Left cardiac atrium (tissue), 4 donors: Measurements from ENCODE around the gene GNG11. TPM values are rescaled to one million over a fixed set of nuclear protein-coding genes. Genes with fewer than 3 reads are reported as not detected.
"Not testable (repeated sequence)": the region's sequence is repeated elsewhere in the genome, so short reads cannot be mapped to it uniquely, and the experiment has no call there.

ENCODE experiments used
- ATAC-seq, 2 donors: fragments of 200-7000 bp; cut with Tn5 transposase; one replicate each; pipeline ENCODE4 v1.9.1; 2020; ENCODE audit warnings: mild to moderate bottlenecking in 2 of 2, moderate library complexity in 2 of 2
- DNase-seq: peaks from one replicate; pipeline ENCODE4 v3.0.0-alpha.2; 2020
- intact Hi-C, 2 donors: fragments of 100-400 bp; cut with DNase I; formaldehyde crosslinking; loops; one replicate each; pipeline versions ENCODE4 v1.14.1 to v1.15.1; 2022 to 2023
- total RNA-seq, 2 donors: library from RNA; stranded (reverse); fragmentation: NEBNext Ultra II Directional; extraction: Animal tissue kit (Norgen Biotek cat#: 25700); gene quantifications; one replicate each; pipeline ENCODE4 v1.2.1, GENCODE V29; 2021
- donor health status: DM: no; HTN: yes; CAD: no.
- donor health status: DM: no; HTN: yes; CAD: no; lungs with severe emphysema.
- donor health status: DM: yes; HTN: yes; CAD: no.
- donor health status: Dilated cardiomyopathy.

Gene GNG11
- total RNA-seq, 2 donors from 2014 or later, result 19.8 to 25.2 TPM

DNA sequence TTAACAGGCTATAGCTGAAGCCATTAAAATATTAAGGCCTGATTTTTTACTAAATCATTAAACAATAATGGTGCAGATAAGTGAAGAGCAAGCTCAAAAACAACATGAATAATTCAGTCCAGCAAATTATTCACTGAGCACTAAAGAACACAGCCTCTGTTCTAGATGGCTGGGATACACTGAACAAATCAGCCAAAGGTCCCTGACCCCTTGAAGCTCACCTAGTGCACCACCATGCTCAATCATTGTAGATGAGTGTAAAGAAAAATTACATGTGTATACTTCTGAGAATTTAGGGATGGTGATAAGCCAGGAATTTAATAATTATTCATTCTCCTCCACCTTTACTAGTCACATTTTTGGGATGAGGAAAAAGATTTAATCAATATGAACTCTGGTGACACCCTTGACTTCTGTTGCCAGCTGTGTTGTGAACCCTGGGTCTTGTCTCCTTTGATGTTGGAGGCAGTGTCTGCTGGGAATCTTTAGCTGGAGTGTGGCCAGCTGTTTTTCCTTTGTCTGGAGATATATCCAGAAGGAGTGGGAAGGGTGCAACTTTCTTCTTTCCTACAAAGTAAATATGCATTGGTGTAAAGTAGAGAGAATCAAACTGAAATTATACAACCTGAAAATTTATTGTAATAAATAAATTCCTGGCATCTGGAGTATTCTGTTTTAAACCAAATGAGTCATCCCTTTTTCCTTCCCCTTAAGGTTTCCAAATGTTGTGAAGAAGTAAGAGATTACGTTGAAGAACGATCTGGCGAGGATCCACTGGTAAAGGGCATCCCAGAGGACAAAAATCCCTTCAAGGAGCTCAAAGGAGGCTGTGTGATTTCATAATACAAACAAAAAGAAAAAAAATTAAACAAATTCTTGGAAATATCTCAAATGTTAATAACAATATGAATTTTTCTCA is 11.2 kb upstream of the GNG11 start:
- intact Hi-C loops, result no loop called here
- ATAC-seq (peak; percentile 71 to 88), DNase-seq (peak; percentile 42)

DNA sequence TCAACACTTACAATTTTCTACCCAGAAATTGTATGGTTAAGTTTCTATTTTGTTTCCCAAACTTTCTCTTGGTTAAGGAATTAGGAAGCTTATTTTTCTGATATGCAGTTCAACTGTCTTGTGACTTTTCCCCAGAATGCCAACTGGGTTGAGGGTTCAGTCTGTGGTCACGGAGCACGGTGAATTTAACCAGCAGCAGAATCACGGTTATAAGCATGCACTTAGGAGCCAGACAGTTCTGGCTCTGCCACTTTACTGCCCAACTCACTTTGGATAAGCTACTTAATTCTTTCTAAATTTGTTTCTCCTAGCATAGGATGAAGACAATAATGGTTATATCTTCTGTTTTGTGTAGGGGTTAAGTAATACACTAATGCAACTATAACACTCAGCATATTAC is 10.3 kb upstream of the GNG11 start:
- not testable (repeated sequence) for DNase-seq
- ATAC-seq, result peak; percentile 55 to 60

DNA sequence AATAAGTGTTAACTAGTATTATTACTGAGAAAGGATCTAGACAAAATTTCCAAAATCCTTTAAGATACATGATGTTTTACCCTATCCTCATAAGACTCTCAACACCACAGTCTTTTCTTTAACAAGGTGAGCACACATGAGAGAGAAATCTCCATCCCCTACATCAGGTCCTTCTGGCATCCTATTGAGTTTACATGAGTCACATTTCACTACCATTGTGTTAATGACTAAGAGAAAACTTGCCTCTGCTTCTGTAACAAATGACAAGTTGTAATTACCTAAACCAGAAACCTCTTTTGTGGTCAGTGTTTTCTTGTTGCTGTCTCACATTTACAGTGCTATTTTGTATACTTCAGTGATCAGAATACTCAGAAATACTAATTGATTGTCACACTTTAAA is 9.9 kb upstream of the GNG11 start:
- intact Hi-C loops, DNase-seq: not testable (repeated sequence)
- ATAC-seq, result peak in 1 of 2 donors; percentile 30

More for the DNA sequence above, 10.3 kb upstream of the GNG11 start:
- intact Hi-C loops, result not testable (repeated sequence)

DNA sequence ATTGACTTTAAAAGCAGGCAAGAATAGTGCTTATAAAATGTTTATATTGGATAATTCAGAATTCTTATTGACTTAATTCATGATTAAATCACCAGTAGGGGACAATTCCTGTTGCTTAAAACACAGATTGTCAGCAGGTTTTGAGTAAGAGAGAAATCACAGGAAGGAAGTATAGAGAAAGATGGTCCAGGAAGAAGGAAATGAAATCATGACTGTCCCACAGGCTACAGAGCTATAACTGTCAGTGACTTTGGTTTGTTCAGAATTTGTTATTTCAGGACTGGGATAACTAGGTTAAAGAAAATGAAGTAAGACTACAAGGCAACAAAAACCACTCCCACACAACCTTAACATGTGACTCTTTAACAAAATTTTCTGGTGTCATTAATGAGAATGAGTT is 8.3 kb upstream of the GNG11 start:
- intact Hi-C loops, result no loop called here

DNA sequence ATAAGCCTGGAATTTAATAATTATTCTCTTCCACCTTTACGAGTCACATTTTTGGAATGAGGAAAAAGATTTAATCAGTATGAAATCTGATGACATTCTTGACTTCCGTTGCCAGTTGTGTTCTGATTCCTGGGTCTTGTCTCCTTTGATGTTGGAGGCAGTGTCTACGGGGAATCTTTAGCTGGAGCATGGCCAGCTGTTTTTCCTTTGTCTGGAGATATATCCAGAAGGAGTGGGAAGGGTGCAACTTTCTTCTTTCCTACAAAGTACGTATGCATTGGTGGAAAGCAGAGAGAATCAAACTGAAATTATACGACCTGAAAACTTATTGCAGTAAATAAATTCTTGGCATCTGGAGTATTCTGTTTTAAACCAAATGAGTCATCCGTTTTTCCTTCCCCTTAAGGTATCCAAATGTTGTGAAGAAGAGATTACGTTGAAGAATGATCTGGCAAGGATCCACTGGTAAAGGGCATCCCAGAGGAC is 6.9 kb upstream of the GNG11 start:
- ATAC-seq (peak; percentile 44 to 78), DNase-seq (no peak)
- intact Hi-C loops, result no loop called here

More for the DNA sequence above, 8.3 kb upstream of the GNG11 start:
- no peak for ATAC-seq
- no peak for DNase-seq

DNA sequence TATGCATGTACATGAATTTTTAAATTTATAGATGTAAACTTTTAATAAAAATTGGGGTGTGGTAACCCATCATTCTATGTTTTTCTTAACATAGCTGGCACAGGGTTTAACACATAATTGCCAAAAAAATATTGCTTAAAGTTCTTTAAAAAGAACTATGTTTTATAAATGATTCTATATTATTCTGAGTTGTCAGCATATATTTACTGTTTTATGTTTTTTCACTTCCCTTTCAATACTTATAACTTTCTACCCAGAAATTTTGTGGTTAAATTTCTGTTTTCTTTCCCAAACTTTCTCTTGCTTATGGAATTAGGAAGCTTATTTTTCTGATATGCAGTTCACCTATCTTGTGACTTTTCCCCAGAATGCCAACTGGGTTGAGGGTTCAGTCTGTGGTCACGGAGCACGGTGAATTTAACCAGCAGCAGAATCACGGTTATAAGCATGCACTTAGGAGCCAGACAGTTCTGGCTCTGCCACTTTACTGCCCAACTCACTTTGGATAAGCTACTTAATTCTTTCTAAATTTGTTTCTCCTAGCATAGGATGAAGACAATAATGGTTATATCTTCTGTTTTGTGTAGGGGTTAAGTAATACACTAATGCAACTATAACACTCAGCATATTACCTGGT is 6.2 kb upstream of the GNG11 start:
- peak; percentile 43 to 57 for ATAC-seq
- intact Hi-C loops, DNase-seq: not testable (repeated sequence)

DNA sequence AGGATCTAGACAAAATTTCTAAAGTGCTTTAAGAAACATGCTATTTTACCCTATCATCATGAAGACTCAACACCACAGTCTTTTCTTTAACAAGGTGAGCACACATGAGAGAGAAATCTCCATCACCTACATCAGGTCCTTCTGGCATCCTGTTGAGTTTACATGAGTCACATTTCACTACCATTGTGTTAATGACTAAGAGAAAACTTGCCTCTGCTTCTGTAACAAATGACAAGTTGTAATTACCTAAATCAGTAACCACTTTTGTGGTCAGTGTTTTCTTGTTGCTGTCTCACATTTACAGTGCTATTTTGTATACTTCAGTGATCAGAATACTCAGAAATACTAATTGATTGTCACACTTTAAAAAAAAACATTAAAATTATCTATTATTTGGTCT is 5.6 kb upstream of the GNG11 start:
- intact Hi-C loops, DNase-seq: not testable (repeated sequence)
- ATAC-seq, result peak in 1 of 2 donors; percentile 31

DNA sequence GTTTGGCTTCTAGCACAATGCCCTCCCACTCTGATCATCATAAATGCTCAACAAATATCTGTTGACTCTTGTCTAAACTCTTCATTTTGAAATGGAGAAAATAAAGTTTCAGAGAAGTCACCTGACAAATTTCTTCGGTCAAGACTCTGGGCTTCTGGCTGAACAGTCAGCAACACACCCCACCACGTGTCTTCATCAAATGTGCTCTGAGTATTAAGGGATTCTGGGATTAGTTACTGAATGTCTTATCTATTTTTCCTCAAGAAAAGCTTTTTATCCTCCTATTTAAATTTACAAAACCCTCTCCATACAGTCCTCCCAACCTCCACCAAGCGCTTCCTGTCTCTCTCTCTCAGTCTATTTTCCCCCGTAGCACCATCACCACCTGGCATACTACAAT is 5.2 kb upstream of the GNG11 start:
- intact Hi-C loops, DNase-seq, ATAC-seq: not testable (repeated sequence)

DNA sequence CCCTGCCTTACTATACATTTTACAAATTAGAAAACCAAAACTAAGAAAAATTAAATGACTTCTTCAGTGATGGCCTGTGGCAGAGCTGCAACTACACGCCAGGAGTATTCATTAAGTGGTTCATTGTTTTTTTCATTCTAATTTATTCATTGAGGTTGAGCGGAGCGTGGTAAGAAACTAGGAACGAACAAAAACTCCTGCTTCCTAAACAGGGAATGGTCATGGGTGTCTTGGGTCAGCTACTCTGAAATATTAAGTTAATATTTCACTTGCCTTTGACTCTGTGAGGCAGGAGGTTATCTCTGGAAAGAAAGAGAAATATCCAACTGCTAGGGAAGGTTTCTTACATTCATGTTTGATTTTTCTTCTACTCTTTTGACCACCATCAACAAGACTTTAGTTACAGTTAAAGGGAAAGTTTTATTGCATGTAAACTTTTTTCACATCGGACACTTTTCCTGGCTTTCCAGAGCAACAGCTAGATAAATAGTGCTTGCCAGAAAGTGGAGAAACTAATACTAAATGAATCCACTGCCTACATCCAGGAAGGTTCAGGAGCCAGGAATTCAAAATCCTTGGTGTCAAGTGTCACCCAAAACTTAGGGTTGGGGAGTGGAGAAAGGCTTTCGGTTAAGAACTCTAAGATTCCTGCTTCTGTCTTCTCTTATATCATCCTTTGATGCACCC is 896 bp upstream of the GNG11 start:
- DNase-seq (no peak), ATAC-seq (no peak)
- intact Hi-C loops, result no loop called here

DNA sequence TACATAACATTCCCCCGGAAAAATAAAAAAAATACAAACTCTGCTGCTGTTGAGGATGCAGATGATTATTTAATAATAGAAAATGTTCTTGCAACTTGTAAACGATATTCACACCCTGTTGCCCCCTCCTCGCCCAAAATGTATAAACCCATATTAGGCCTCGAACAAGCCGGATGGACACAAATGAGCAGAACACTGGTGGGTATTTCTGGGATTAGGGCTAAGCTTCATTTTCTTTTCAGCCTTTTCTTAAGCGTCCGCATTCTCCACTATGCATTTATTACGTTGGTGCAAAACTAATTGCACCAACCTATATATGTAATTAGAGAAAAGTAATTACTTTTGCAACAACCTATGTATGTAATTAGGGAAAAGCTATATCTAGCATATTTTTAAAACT is 349 bp upstream of the GNG11 start:
- ATAC-seq (no peak), DNase-seq (no peak)
- intact Hi-C loops, result no loop called here

DNA sequence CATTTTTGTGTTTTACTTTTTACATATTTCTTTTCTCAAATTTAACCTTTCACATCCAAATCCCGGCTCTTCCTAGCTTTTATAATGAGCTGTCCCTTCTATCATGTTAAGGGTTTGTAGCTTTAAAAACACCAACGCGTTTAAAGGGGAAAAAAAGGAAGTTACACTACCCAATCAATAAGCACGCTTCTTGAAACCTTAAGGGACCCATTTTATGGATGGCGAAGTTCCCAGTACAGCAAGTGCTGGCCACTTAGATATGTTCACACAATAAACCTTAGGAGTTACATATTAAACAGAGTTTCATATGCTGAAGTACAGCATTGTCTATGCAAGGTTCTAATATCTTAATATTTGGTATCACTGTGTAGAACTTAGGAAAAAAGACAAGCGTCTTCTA is 1.8 kb downstream of the GNG11 start:
- intact Hi-C loops, result no loop called here
- ATAC-seq (no peak), DNase-seq (no peak)

DNA sequence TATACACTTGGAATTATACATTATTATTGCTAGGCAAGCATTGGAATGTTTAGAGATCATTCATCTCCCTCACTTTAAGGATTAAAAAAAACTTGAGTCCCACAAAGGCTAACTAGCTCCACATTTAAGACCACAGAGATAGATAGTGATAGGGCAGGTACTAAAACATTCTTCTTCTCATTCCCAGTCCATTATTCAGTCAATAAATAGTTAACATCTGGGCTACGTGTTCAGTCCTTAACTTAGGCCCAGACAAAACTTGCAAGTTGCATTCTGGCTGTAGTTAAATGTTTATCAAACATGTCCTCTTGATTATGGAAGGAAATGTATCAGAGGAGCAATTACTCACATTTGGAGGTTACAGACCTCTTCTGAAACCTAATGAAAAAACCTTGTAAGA is 2.4 kb downstream of the GNG11 start:
- DNase-seq (no peak), ATAC-seq (no peak)
- intact Hi-C loops, result no loop called here

DNA sequence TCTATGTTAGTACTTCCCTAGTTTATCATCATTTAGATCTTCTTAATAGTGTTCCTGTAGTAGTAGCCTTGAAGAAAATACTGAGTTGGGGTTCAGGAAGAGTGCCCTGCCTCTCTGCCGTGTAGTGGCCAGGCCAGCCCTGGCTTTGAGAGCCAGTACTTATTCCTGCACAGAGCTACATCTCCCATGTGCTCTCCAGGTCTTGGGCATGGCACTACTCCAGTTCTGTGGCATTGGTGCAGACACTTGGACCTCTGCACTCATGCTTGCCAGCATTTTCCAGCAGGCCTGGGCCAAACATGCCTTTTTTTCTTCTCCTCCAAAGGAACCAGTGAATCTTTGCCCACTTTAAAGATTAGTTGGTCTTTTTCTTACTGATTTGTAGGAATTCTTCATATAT is 5.3 kb downstream of the GNG11 start:
- peak in 1 of 2 donors; percentile 55 for ATAC-seq
- intact Hi-C loops, result loop anchor here in 1 of 2 donors (5.0 kb wide), 1 partner anchor 76 kb away; the partner anchor contains the start of gene BET1
- DNase-seq, result no peak

DNA sequence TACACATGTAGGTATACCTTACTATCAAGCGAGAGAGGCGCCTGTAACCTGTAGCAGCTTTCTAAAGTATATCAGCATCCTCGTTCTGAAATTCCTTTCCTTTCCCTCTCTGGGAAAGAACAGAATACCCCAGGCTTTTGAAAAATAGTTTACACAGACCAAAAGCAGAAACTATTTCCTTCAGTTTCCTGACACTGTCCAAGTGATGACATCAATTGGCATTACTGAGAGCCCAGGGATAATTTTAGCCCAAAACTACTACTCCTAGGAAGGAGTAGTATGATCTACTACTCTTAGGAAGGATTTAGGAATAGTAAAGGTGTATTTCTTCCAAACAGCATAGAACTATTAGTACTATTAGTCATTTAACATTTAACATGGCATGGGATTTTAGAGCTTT is 6.0 kb downstream of the GNG11 start:
- intact Hi-C loops, result loop anchor here in 1 of 2 donors (5.0 kb wide), 1 partner anchor 75 kb away; the partner anchor contains the start of gene BET1
- DNase-seq (no peak), ATAC-seq (peak; percentile 49 to 57)

DNA sequence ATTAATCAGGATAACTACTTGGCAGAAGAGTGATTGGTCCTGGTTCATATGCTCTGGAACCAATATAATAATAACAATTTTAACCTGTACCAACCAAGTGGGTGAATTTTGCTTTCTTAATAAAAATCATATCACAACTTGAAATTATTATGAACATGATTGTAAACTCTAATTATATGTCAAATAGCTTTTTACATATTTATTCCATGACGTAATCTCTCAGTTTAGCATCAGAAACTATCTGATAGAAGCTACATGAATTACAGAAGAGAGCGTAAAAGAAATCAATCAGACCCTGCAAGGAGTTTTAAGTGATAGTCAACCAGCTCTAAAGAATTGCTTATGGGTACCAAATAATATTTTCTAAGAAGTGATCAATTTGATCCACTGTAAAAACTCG is 10.1 kb downstream of the GNG11 start:
- DNase-seq (no peak), ATAC-seq (no peak)
- intact Hi-C loops, result no loop called here

DNA sequence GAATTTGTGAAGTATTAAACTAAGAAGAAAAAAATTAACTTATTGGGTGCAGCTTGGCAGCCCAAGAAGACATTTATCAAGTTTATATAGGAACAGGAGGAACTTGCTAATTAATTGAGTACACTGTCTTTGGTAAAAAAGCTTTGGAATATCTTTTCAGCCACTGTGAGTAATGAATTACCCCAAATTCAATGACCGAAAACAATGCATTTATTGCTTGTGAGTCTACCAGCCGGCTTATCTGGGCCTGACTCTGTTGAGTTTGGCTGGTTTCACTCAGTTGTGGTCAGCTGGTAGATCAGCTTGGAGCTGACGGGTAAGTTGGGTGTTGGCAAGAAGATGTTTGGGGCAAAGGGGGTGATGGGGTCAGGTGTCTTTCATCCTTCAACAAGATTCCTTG is 11.6 kb downstream of the GNG11 start:
- DNase-seq (no peak), ATAC-seq (no peak)
- intact Hi-C loops, result no loop called here

DNA sequence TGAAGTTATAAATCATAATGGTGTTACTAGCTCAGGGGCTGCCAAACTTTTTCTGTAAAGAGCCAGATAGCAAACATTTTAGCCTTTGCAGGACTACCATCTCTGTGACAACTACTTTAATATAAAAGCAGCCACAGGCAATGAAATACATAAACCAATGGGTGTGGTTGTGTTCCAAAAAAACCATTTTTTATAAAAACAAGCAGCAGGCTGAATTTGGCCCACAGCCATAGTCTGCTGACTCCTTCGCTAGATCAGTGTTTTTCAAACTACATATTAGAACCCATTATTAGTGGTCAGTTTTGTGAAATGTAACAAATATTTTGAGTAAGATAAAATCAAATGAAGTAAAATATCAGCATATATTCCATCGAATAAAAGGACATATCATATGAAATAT is 13.6 kb downstream of the GNG11 start:
- intact Hi-C loops, result no loop called here
- ATAC-seq, result no peak

DNA sequence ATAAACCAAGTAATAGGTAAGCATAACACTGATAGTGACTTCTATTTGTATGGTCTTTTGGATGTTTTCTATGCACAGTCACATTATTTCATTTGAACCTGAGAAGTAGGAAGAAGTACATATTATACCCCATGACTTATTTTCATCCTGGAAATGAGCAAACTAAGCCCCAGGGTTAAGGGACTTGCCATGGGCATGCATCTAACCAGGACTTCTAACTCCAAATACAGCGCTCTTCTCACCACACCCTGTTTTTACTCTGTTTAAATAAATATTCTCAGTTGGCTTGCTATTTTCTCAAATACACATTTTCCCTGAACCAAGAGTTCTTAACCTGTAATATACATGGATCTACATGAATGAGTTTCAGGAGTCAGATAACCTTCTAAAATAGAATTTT is 16.3 kb downstream of the GNG11 start:
- ATAC-seq (no peak), DNase-seq (no peak)
- intact Hi-C loops, result no loop called here

More for the DNA sequence above, 13.6 kb downstream of the GNG11 start:
- no peak for DNase-seq

DNA sequence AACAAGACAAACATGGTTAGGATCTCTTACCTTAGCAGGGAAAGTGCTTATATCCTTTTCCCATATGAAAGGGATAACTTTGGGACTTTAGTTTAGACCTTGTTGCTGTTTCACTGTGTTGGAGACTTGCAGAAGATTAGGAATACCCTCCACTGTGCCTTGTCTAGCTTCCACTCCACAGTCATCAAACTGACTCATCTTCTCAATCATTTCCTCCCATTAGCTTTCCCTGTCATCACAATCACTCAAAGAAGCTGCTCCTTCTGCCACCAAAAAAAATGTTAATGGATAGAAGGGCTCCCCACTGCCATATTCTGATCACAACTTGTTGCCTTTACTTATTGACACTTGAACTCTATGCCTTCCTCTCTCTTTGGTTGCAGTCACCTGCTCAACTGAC is 16.8 kb downstream of the GNG11 start:
- intact Hi-C loops, result no loop called here
- DNase-seq (no peak), ATAC-seq (no peak)

DNA sequence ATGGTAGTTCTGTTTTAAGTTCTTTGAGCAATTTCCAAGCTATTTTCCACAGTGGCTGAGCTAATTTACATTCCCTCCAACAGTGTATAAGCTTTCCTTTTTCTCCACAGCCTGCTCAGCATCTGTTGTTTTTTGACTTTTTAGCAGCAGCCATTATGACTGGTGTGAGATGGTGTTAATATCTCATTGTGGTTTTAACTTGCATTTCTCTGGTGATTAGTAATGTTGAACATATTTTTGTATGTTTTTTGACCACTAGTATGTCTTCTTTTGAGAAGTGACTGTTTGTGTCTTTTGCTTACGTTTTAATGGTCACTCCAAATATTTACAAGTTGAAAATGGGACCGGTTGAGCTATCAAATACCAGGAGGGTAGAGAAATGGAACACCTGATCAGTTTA is 20.4 kb downstream of the GNG11 start:
- intact Hi-C loops, result no loop called here
- ATAC-seq (no peak), DNase-seq (no peak)
